Fibroblast of skin of right quadriceps (primary cell): ENCODE measurements around the gene GUCD1.
"Not testable (repeated sequence)": the region's sequence is repeated elsewhere in the genome, so short reads cannot be mapped to it uniquely, and the experiment has no call there.

Source experiments
- DNase-seq: peaks from one replicate; pipeline ENCODE4 v3.0.0-alpha.2; 2013

The GUCD1 gene

DNA sequence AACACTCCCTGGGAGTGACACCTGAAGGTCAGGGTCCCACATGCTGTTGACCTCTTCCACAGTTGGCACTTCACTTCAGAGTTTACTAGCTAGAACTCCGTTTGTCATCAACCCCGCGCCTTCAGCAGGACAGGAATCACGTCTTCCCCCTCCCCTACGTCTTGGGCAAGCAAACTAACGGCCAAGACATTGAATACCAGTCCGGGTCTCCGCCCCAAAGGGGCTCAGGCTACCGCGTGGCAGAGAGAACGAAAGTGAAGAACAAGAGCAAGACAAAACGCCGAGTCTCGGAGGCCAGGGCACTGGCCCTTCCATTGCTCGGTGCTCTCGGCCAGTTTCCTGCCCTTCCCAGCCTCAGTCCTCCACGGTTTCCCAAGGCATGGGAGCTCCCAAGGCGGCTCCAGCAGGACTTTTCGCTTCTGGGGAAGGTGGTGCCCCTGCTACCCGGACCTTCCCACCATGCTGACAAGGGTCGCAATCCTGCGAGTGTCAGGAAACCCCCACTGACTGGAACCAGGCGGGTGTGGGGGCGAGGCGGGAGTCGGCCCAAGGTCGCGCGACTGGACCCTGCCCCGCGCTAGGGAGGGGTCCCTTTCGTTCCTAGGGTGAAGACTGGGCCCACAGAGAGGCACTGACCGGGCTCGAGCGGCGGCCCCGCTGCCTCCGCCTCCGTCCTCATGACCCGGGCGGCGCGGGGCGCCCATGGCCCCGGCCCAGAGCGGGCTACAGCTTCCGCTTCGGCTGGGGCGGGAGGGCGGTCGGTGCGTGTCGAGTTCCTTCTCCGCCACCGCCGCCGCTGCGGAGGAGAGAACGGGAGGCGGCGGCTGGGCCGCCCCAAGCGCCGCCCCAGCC lies at the start of gene GUCD1:
TSS of gene GUCD1 (minus strand) at position 826 of the 852 bp plus-strand sequence. CDS start at position 679, 147 bp downstream.
- DNase-seq, result peak; percentile 45

DNA sequence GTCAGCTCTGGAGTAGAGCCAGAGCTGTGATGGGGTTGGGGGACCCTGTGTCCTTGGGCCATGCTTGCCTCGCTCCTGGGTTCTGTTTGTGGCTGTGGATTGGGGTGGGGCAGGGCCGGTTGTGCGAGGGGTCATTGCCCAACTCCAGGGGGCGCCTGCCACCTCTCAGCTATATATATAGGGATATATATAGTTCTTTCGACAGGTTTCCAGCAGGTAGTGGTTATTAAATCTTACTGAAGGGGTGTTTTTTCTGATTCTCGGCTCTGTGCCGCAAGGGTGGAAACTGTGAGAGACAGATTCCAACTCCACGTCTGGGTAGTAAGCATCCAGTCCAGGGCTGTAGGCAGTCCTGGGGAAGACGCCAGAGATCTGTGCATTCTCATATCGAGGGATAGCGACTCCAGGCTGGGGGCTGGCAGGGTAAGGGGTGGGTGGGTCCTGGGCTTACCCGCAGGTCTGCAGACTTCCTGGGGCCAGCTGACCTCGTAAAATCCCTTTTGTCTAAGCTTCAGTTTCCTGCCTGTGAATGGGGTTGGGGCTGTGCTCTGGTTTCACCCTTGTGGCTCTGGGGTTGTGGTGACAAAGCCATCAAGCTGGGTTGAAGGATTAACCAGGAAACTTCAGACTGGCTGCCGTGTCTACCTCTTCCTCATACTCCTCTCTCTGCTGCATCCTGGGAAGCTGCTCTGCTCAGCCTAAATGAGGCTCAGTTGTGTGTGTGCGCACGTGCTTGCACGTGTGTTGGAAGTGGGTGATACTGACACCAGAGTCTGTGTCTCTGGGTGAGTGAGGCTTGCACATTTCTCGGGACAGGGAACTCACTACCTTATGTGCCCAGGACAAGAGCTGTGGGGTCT lies 49.1 kb upstream of the GUCD1 start:
- not testable (repeated sequence) for DNase-seq

- DNase-seq, result not testable (repeated sequence)
Measured at GRCh38 chr22:24602847-24603769, 48.2 kb upstream of the GUCD1 start, which contains the start of gene GGT1. TSS of gene GGT1 (plus strand) at chr22:24603193. CDS start at chr22:24611082, 7,889 bp downstream.

- DNase-seq, result not testable (repeated sequence)
Measured at GRCh38 chr22:24602105-24602749, 47.3 kb upstream of the GUCD1 start.

- DNase-seq, result no peak
Measured at GRCh38 chr22:24601217-24602104, 46.5 kb upstream of the GUCD1 start.

- DNase-seq, result not testable (repeated sequence)
Measured at GRCh38 chr22:24599958-24600715, 45.2 kb upstream of the GUCD1 start.

DNA sequence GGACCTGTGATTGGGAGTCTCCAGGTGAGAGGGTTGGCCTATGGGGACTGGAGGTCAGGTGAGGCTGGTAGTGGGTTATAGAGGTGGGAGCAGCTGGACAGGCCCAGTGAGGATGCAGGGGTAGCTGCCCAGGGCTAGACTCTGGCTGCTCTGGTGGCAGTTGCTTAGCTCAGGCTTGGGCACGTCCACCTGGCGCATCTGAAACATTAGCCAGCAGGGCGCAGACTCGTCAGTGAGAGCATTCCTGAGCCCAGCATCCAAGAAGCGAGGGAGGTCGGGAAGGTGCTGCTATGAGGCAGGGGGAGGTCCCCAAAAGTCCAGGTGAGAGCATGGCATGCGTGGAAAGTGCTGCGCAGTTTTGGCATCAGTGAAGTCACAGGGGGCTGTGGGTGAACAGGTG lies 44.6 kb upstream of the GUCD1 start:
- no peak for DNase-seq

DNA sequence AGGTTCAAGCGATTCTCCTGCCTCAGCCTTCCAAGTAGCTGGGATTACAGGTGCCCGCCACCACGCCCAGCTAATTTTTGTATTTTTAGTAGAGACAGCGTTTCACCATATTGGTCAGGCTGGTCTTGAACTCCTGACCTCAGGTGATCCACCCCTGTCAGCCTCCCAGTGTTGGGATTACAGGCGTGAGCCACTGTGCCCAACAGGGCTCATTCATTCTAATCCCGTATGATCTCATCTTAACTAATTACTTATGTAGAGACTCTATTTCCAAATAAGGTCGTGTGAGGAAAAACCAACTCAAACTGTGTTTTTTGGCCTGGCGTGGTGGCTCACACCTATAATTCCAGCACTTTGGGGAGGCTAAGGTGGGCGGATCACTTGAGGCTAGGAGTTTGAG lies 42.1 kb upstream of the GUCD1 start:
- DNase-seq, result not testable (repeated sequence)

GRCh38 chr22:24595863-24596262 lies 40.9 kb upstream of the GUCD1 start:
- DNase-seq, result no peak

DNA sequence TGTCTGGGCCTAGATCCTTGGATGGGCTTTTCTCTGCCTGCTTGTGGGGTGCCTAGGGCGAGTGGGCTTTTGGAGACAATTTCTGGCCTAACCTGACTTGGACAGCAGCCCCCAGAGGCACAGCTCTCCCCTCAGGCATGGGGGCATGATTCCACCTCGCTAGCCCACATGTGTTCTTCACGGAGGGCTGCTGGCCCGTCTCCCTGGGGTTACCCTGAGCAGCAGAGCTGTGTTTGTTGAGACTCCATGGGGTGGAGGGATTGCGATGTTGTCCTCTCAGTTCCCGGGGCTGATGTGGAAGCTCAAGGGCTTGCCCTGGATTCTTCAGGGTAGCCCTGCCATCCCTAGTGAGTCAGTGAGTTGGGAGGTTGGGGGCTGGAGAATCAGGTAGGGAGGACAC lies 40.3 kb upstream of the GUCD1 start:
- no peak for DNase-seq

- no peak for DNase-seq
Measured at GRCh38 chr22:24594569-24595120, 39.7 kb upstream of the GUCD1 start.

GRCh38 chr22:24593836-24594568 lies 39.1 kb upstream of the GUCD1 start:
- DNase-seq, result no peak

DNA sequence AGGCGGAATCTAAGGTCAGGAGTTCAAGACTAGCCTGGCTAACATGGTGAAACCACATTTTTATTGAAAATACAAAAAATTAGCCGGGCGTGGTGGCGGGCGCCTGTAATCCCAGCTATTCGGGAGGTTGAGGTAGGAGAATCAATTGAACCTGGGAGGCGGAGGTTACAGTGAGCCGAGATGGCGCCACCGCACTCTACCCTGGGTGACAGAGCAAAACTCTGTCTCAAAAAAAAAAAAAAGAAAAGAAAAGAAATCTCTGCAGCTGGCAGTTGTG lies 38.6 kb upstream of the GUCD1 start:
- not testable (repeated sequence) for DNase-seq

GRCh38 chr22:24592851-24593558 lies 38.1 kb upstream of the GUCD1 start, which contains the start of gene LRRC75B:
TSS of gene LRRC75B (minus strand) at chr22:24593073. CDS start at chr22:24593039, 34 bp downstream.
- DNase-seq, result peak; percentile 84

DNA sequence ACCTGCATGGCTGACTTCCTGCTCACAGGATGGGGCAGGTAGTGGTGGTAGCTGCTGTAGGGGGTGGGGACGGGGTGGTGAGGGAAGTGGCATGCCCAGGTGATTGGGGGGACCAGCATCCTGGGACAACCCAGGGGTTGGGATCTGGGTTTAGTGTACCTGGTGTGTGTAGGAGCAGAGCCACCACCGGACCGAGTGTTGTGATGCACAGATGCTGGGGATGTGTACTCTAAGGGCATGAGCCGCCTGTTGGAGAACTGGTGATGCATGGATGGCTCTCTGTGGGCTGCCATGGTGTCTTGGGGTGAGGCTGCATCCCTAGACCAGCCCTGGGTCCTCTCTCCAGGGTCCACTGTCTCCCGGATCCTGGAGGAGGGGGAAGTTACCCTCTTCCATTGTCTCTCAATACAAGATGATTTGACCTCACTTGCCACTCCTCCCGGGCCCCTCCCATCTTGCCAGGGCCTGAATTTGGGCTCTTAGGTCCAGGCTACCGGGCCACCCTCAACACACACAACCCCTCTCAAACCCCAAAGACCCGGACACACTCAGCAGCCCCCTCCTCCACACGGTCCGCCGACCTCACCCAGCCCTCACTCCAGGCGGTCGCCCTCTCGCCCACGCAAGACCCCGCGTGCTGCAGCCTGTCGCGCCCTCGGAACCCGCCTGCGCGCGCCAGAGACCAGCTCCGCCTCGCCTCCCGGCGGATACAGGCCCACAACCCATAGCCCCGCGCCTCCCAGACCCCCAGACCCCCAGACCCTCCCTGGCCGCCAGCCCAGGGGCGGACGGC lies 37.3 kb upstream of the GUCD1 start:
- DNase-seq, result no peak

- no peak for DNase-seq
Measured at GRCh38 chr22:24591286-24591830, 36.4 kb upstream of the GUCD1 start.

DNA sequence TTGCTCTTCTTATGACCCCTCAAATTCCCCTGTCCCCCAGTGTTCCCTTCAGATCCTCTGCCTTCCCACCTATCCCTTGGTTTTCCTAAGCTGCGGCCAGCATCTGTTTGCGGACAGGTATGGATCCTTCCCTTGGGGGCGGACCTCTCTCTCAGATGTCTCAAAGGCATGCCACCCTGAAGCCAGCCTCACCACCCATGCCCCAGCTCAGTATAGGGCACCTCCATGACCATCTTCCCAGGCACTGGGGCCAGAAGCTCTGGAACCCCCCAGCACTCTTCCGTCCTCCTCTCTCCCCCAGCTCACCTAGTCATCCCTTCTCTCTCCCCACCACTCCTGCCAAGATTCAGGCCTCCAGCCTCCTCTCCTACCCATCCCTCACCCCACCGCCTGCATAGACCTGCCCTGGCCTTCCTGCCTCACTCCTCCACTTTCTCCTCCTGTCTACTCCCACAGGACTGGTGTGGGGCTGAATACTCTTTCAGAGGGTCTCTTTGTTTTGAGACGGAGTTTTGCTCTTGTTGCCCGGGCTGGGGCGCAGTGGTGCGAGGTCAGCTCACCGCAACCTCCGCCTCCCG lies 35.7 kb upstream of the GUCD1 start:
- DNase-seq, result no peak
